Endothelial cell of umbilical vein (primary cell): ENCODE measurements around the gene LMAN2L.

Experiments used
- CTCF ChIP-seq, 2 donors: IDR thresholded peaks; 1 replicate in 1 of 2; 2 replicates in 1 of 2; pipeline ENCODE4 v1.5.1; 2011; ENCODE audit warnings: low read length in 2 of 2, mild to moderate bottlenecking in 2 of 2, moderate library complexity in 2 of 2, control low read depth in 1 of 2, inconsistent platforms in 1 of 2, low read depth in 1 of 2; ENCODE audit not compliant: insufficient read depth in 1 of 2; ENCODE audit errors: extremely low read depth in 1 of 2
- EZH2 ChIP-seq: IDR thresholded peaks from 2 replicates; pipeline ENCODE4 v1.6.1; 2012; ENCODE audit warnings: borderline replicate concordance, low read depth, mild to moderate bottlenecking, moderate library complexity, low read length, inconsistent platforms; ENCODE audit not compliant: severe bottlenecking
- POLR2A ChIP-seq: IDR thresholded peaks from 2 replicates; pipeline ENCODE4 v1.6.1; 2012; ENCODE audit warnings: low read depth, mild to moderate bottlenecking, control low read depth, low read length

GRCh38 chr2:96669539-96670215, 70.2 kb downstream of the LMAN2L start:
- TF ChIP-seq EZH2 (no peak), CTCF (IDR thresholded peaks at IDR 0.05; ENCODE audit: extremely low read depth in 1 of 2, insufficient read depth in 1 of 2, low read depth in 1 of 2, low read length in 2 of 2) (no peak), POLR2A (no peak)
